Measurements from ENCODE around the gene NFAT5. TPM values are rescaled to one million over a fixed set of nuclear protein-coding genes. Genes with fewer than 3 reads are reported as not detected.

Gene NFAT5
- polyA plus RNA-seq, 4 donors, result 0.89 to 24.7 (median 3.3) TPM

DNA sequence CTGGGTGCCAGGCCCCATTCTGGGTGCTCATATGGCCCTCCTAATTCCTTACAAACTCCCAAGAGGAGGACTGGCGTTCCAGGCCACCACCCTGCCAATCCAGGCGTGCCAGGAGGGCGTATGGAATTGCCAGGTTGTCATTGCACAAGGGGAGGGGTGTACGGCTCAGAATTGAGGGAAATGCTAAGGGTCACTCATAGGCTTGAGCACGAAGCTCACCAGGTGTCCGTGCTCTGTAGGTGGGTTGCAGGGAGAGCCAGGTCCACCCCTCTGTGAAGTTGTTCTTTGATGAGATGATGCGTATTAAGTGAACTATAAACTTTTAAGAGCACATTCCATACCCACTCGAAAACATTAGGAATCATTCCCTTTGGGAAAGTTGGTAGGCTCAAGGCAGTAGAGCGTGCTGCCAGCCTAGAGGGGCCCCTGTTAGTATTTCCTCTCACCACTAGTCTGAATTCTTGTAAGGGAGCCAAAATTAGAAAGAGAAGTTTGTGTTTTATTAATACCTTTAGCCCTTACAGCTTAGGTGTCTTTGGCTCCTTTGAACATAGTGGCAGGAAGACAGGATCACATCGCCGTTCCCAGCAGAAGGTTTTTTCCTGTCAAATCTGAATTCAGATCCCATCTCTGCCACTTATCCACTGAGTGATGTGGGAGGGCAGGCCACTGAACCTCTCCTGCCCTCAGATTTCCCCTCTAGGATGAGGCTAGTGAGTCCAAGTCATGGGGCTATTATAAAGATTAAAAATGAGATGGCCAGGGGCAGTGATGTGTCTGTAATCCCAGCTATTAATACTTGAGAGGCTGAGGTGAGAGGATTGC, 38.7 kb upstream of the NFAT5 start:
- Histone ChIP-seq H3K9me3 (ENCODE audit: control insufficient read depth in 2 of 2, insufficient read depth in 1 of 2, low read depth in 1 of 2, low read length in 1 of 2) (no peaks in the 10 kb centered on the region), H3K4me1 (ENCODE audit: control insufficient read depth in 3 of 3, insufficient read depth in 2 of 3, low read depth in 1 of 3, low read length in 2 of 3) (peaks cover 0 to 10% (median 0%) of the 10 kb centered on the region in 3 donors), H3K27me3 (ENCODE audit: control insufficient read depth in 3 of 3, insufficient read depth in 3 of 3, low read length in 3 of 3) (no peaks in the 10 kb centered on the region), H3K36me3 (ENCODE audit: control insufficient read depth in 3 of 3, insufficient read depth in 2 of 3, low read depth in 1 of 3, low read length in 3 of 3) (no peaks in the 10 kb centered on the region), H3K4me3 (ENCODE audit: low read depth in 1 of 3, low read length in 3 of 3) (no peak overlapping the region), H3K27ac (ENCODE audit: low read depth in 1 of 3, low read length in 2 of 3) (no peak overlapping the region)
- 85 to 89% (median 85%) methylated on average over 11 of the region's 11 CpGs for WGBS, 3 donors
- FAIRE-seq (no peak), DNase-seq (no peak)

DNA sequence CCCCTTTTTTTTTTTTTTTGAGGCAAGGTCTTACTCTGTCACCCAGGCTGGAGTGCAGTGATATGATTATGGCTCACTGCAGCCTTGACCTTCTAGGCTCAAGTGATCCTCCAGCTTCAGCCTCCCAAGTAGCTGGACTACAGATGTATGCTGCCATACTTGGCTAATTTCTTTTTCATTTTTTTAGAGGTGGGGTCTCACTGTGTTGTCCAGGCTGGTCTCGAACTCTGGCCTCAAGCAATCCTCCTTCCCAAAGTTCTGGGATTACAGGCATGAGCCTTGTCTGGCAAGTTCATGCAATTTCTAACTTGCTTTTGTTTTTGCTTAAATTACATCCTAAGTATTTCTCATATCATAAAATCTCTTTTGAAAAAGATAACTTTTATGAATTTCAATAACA, 33.8 kb upstream of the NFAT5 start:
- H3K27me3 ChIP-seq (ENCODE audit: control insufficient read depth in 3 of 3, insufficient read depth in 3 of 3, low read length in 3 of 3), result no peaks in the 10 kb centered on the region
- DNase-seq (no peak), FAIRE-seq (no peak)
- no peak overlapping the region for H3K4me3 ChIP-seq (ENCODE audit: low read depth in 1 of 3, low read length in 3 of 3)
- WGBS, 3 donors, result 84 to 92% (median 88%) methylated on average over 1 of the region's 1 CpG
- H3K4me1 ChIP-seq (ENCODE audit: control insufficient read depth in 3 of 3, insufficient read depth in 2 of 3, low read depth in 1 of 3, low read length in 2 of 3), result peaks cover 0 to 10% (median 0%) of the 10 kb centered on the region in 3 donors
- no peaks in the 10 kb centered on the region for H3K9me3 ChIP-seq (ENCODE audit: control insufficient read depth in 2 of 2, insufficient read depth in 1 of 2, low read depth in 1 of 2, low read length in 1 of 2)
- H3K27ac ChIP-seq (ENCODE audit: low read depth in 1 of 3, low read length in 2 of 3), result no peak overlapping the region
- H3K36me3 ChIP-seq (ENCODE audit: control insufficient read depth in 3 of 3, insufficient read depth in 2 of 3, low read depth in 1 of 3, low read length in 3 of 3), result no peaks in the 10 kb centered on the region

DNA sequence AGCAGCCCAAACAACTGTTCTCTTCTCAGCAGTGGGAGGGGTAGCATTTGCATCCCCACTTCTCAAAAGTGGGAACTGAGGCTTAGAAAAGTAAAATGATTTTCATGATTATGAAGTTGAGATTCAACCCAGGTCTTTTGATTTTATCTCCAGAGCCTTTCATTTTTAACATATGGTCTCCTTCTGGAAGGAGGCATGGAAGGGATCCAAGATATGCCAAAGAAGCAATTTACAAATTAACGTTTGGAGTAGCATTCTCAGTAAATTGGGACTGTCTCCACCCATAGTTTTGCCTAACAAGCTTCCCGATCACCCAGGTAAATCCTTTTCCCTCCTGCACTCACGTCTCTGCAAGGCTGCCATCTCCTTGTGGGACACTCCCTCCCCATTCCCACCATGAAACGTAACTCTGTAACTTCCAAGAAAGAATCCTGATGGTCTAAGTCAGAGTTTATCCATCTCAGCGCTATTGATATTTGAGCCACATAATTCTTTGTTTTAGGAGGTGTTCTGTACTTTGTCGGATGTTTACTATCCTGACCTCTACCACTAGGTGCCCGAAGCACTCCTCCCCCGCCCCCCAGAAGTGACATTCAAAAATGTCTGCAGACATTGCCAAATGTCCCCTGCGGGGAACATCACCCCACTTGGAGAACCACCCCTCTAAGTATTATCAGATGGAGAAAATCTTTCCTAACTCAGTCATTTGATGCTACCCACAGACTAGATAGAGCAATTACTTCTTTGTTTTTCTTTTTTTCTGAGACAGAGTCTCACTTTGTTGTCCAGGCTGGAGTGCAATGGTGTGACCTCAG, 32.9 kb upstream of the NFAT5 start:
- no peak overlapping the region for H3K27ac ChIP-seq (ENCODE audit: low read depth in 1 of 3, low read length in 2 of 3)
- no peaks in the 10 kb centered on the region for H3K36me3 ChIP-seq (ENCODE audit: control insufficient read depth in 3 of 3, insufficient read depth in 2 of 3, low read depth in 1 of 3, low read length in 3 of 3)
- FAIRE-seq, result no peak
- no peak overlapping the region for H3K4me3 ChIP-seq (ENCODE audit: low read depth in 1 of 3, low read length in 3 of 3)
- no peaks in the 10 kb centered on the region for H3K27me3 ChIP-seq (ENCODE audit: control insufficient read depth in 3 of 3, insufficient read depth in 3 of 3, low read length in 3 of 3)
- no peak for DNase-seq
- 52 to 59% (median 56%) methylated on average over 8 to 9 of the region's 9 CpGs for WGBS, 3 donors
- no peaks in the 10 kb centered on the region for H3K9me3 ChIP-seq (ENCODE audit: control insufficient read depth in 2 of 2, insufficient read depth in 1 of 2, low read depth in 1 of 2, low read length in 1 of 2)
- peaks cover 0 to 10% (median 0%) of the 10 kb centered on the region in 3 donors for H3K4me1 ChIP-seq (ENCODE audit: control insufficient read depth in 3 of 3, insufficient read depth in 2 of 3, low read depth in 1 of 3, low read length in 2 of 3)

DNA sequence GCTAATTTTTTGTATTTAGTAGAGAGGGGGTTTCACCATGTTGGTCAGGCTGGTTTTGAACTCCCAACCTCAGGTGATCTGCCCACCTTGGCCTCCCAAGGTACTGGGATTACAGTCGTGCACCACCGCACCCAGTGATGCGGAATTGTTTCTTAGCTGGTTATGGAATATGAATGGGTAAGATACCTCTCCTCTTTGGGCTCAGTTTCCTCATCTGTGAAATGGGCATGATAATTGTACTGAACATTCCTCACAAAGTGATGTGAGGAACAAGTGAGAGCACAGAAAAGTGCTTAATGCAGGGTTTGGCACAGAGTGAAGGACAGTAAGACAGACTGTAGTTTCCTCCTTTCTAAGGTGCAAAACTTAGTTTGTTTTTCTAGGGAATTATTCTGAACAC, 31.0 kb upstream of the NFAT5 start:
- no peaks in the 10 kb centered on the region for H3K9me3 ChIP-seq (ENCODE audit: control insufficient read depth in 2 of 2, insufficient read depth in 1 of 2, low read depth in 1 of 2, low read length in 1 of 2)
- no peak for FAIRE-seq
- H3K27ac ChIP-seq (ENCODE audit: low read depth in 1 of 3, low read length in 2 of 3), result no peak overlapping the region
- WGBS, 3 donors, result 96 to 97% (median 96%) methylated on average over 3 of the region's 3 CpGs
- no peaks in the 10 kb centered on the region for H3K36me3 ChIP-seq (ENCODE audit: control insufficient read depth in 3 of 3, insufficient read depth in 2 of 3, low read depth in 1 of 3, low read length in 3 of 3)
- no peaks in the 10 kb centered on the region for H3K27me3 ChIP-seq (ENCODE audit: control insufficient read depth in 3 of 3, insufficient read depth in 3 of 3, low read length in 3 of 3)
- no peak for DNase-seq
- H3K4me1 ChIP-seq (ENCODE audit: control insufficient read depth in 3 of 3, insufficient read depth in 2 of 3, low read depth in 1 of 3, low read length in 2 of 3), result peaks cover 0 to 7% (median 0%) of the 10 kb centered on the region in 3 donors
- H3K4me3 ChIP-seq (ENCODE audit: low read depth in 1 of 3, low read length in 3 of 3), result no peak overlapping the region

DNA sequence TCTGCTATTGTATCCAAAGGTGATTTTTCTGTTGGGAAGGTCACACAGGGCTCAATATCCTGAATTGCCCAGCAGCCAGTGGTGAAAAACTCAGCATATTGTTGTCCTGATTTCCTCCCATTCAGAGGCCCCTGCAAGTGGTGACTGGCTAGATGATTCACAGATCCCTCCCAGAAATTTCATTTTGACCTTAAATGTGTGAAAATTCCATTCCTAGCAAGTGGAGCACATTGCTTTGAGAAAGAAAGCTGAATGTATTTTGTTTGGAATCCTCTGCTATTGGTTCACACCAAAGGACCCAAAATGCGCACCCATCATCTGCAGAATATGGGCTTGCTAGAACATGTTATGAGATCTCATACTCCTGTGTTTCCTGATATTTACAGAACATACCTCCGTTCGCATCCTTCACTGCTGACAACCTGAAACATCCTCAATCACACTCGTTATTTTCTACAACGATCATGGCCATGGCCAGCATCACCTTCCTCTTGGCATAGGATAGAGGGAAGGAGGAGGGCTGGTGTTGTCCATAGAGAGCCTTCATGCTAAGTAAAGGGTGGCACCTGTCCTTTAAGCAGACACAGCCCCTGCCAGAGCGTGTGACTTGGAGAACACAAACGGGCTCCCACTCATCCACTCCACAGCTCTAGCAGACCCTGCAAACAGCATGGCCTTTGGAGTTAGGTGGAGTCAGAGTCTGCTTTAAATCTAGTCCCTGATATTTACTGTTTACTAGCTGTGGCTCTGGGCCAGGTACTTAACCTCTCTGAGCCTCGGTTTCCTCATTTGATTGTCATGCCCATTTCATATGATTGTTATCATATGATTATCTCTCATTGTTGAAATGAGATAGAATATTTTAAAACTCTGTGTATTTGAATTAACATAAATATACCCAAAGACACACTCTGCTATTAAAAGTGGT, 30.4 kb upstream of the NFAT5 start:
- DNase-seq, result no peak
- no peak for FAIRE-seq
- Histone ChIP-seq H3K36me3 (ENCODE audit: control insufficient read depth in 3 of 3, insufficient read depth in 2 of 3, low read depth in 1 of 3, low read length in 3 of 3) (no peaks in the 10 kb centered on the region), H3K9me3 (ENCODE audit: control insufficient read depth in 2 of 2, insufficient read depth in 1 of 2, low read depth in 1 of 2, low read length in 1 of 2) (no peaks in the 10 kb centered on the region), H3K27me3 (ENCODE audit: control insufficient read depth in 3 of 3, insufficient read depth in 3 of 3, low read length in 3 of 3) (no peaks in the 10 kb centered on the region), H3K4me3 (ENCODE audit: low read depth in 1 of 3, low read length in 3 of 3) (no peak overlapping the region), H3K4me1 (ENCODE audit: control insufficient read depth in 3 of 3, insufficient read depth in 2 of 3, low read depth in 1 of 3, low read length in 2 of 3) (peaks cover 0 to 5% (median 0%) of the 10 kb centered on the region in 3 donors), H3K27ac (ENCODE audit: low read depth in 1 of 3, low read length in 2 of 3) (no peak overlapping the region)
- 66 to 68% (median 67%) methylated on average over 8 of the region's 8 CpGs for WGBS, 3 donors

DNA sequence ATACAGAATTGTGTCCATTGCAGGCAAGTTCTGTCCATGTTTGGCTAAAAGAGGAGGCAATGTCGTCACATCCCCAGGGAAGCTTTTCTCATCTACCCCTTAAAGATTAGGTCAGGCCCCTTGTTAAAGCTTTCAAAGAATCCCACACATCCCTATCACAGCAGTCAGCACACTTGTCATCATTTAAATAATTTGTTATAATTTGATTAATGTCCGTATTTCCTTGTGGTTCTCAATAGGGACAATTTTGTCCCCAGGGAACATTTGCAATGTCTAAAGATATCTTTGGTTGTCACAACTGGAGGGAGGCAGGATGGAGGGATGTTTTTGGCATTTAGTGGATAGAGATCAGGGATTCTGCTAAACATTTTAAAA, 28.1 kb upstream of the NFAT5 start:
- Histone ChIP-seq H3K36me3 (ENCODE audit: control insufficient read depth in 3 of 3, insufficient read depth in 2 of 3, low read depth in 1 of 3, low read length in 3 of 3) (no peaks in the 10 kb centered on the region), H3K9me3 (ENCODE audit: control insufficient read depth in 2 of 2, insufficient read depth in 1 of 2, low read depth in 1 of 2, low read length in 1 of 2) (no peaks in the 10 kb centered on the region), H3K4me3 (ENCODE audit: low read depth in 1 of 3, low read length in 3 of 3) (no peak overlapping the region), H3K4me1 (ENCODE audit: control insufficient read depth in 3 of 3, insufficient read depth in 2 of 3, low read depth in 1 of 3, low read length in 2 of 3) (no peaks in the 10 kb centered on the region), H3K27ac (ENCODE audit: low read depth in 1 of 3, low read length in 2 of 3) (no peak overlapping the region), H3K27me3 (ENCODE audit: control insufficient read depth in 3 of 3, insufficient read depth in 3 of 3, low read length in 3 of 3) (no peaks in the 10 kb centered on the region)
- FAIRE-seq (no peak), DNase-seq (no peak)
- WGBS, 3 donors, result 60 to 83% (median 76%) methylated on average over 2 of the region's 2 CpGs

DNA sequence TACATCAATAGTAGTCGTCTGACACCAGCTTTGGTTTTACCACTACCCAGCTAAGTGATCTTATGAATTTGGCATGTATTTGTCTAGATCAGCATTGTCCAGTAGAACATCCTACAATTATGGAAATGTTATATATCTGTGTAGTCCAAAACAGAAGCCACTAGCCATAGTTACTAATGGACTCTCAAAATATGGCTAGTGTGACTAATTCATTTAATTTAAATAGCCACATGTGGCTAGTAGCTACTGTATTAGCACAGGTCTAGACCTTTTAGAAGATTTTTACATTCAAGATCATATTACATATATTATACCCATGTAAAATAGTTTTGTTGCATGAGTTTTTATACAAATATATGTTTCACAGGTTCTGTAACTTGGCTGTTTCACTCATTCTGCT, 27.0 kb upstream of the NFAT5 start:
- no peaks in the 10 kb centered on the region for H3K27me3 ChIP-seq (ENCODE audit: control insufficient read depth in 3 of 3, insufficient read depth in 3 of 3, low read length in 3 of 3)
- WGBS, 3 donors, result 76 to 97% (median 87%) methylated on average over 1 of the region's 1 CpG
- no peaks in the 10 kb centered on the region for H3K9me3 ChIP-seq (ENCODE audit: control insufficient read depth in 2 of 2, insufficient read depth in 1 of 2, low read depth in 1 of 2, low read length in 1 of 2)
- no peaks in the 10 kb centered on the region for H3K4me1 ChIP-seq (ENCODE audit: control insufficient read depth in 3 of 3, insufficient read depth in 2 of 3, low read depth in 1 of 3, low read length in 2 of 3)
- H3K27ac ChIP-seq (ENCODE audit: low read depth in 1 of 3, low read length in 2 of 3), result no peak overlapping the region
- no peak overlapping the region for H3K4me3 ChIP-seq (ENCODE audit: low read depth in 1 of 3, low read length in 3 of 3)
- H3K36me3 ChIP-seq (ENCODE audit: control insufficient read depth in 3 of 3, insufficient read depth in 2 of 3, low read depth in 1 of 3, low read length in 3 of 3), result no peaks in the 10 kb centered on the region
- FAIRE-seq (no peak), DNase-seq (no peak)

DNA sequence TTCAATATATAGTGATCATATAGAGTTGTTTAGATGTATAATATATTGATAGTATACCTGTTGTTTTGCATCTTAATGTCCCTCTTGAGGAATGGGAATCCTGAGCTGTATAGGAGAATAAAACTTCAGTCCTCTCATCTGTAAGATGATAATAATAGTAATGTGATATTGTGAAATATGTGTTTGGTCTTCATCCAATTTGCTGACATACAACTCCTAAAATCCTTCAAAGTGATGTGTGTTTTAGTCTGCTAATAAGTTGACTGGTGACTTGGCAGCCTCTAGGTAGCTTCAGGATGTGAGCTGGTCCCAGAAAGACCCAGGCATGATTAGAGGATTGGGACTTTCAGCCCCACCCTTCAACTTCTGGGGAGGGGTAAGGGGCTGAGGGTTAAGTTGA, 22.8 kb upstream of the NFAT5 start:
- Histone ChIP-seq H3K27ac (ENCODE audit: low read depth in 1 of 3, low read length in 2 of 3) (no peak overlapping the region), H3K4me3 (ENCODE audit: low read depth in 1 of 3, low read length in 3 of 3) (no peak overlapping the region), H3K27me3 (ENCODE audit: control insufficient read depth in 3 of 3, insufficient read depth in 3 of 3, low read length in 3 of 3) (no peaks in the 10 kb centered on the region), H3K4me1 (ENCODE audit: control insufficient read depth in 3 of 3, insufficient read depth in 2 of 3, low read depth in 1 of 3, low read length in 2 of 3) (no peaks in the 10 kb centered on the region), H3K36me3 (ENCODE audit: control insufficient read depth in 3 of 3, insufficient read depth in 2 of 3, low read depth in 1 of 3, low read length in 3 of 3) (no peaks in the 10 kb centered on the region), H3K9me3 (ENCODE audit: control insufficient read depth in 2 of 2, insufficient read depth in 1 of 2, low read depth in 1 of 2, low read length in 1 of 2) (no peaks in the 10 kb centered on the region)
- no peak for FAIRE-seq
- DNase-seq, result no peak
